A549 (cell line): Measurements from ENCODE around the gene ZKSCAN5. TPM values are rescaled to one million over a fixed set of nuclear protein-coding genes. Genes with fewer than 3 reads are reported as not detected.

Experiments
- ATAC-seq, 2 experiments: fragments of 200-7000 bp in 1 of 2; fragments of >200 bp in 1 of 2; cut with Nextera tagmentation in 1 of 2; cut with Tn5 transposase in 1 of 2; 3 replicates each; pipeline versions ENCODE4 v1.8.0 to v1.9.1; 2018 to 2020; ENCODE audit warnings: mild to moderate bottlenecking in 1 of 2, moderate library complexity in 1 of 2
- CTCF ChIA-PET: fragments of 300-600 bp; sonication (Branson Sonifier 250); formaldehyde crosslinking; extraction: SDS; loops from one replicate; lab custom pipeline; 2021; ENCODE audit warnings: antibody characterized with exemption, inconsistent platforms; lab: Yijun Ruan, JAX
- POLR2A ChIA-PET: fragments of 350-600 bp; formaldehyde crosslinking; extraction: SDS; loops from one replicate; lab custom pipeline; 2021; ENCODE audit warnings: antibody characterized with exemption, inconsistent platforms; lab: Yijun Ruan, JAX
- DNase-seq, 2 experiments: peaks; one replicate each; pipeline versions ENCODE4 v3.0.0 to v3.0.0-alpha.2; 2011 to 2016; ENCODE audit warnings: low read depth in 1 of 2, low spot score in 1 of 2
- FAIRE-seq: peaks from 2 replicates; lab custom pipeline; 2011; peaks lifted over from hg19 to GRCh38; lab: Jason Lieb, UNC
- H3K27ac ChIP-seq, 2 experiments: fragments of >200 bp; sonication (Bioruptor Twin); formaldehyde crosslinking; 3 replicates each; pipeline ENCODE4 v1.5.1; 2016 to 2017
- H3K4me1 ChIP-seq: fragments of >200 bp; sonication (Bioruptor Twin); formaldehyde crosslinking; 3 replicates; pipeline ENCODE4 v1.6.1; 2016
- H3K4me2 ChIP-seq: fragments of >200 bp; sonication (Bioruptor Twin); formaldehyde crosslinking; 3 replicates; pipeline ENCODE4 v1.6.1; 2016
- H3K4me3 ChIP-seq: fragments of >200 bp; sonication (Bioruptor Twin); formaldehyde crosslinking; 3 replicates; pipeline ENCODE4 v1.5.1; 2016
- H3K9me3 ChIP-seq: fragments of >200 bp; sonication (Bioruptor Twin); formaldehyde crosslinking; 3 replicates; pipeline ENCODE4 v1.6.1; 2016
- CBX8 ChIP-seq: fragments of 200-600 bp; sonication (generic); IDR thresholded peaks from 2 replicates; pipeline ENCODE4 v1.6.1; 2016
- CHD4 ChIP-seq: fragments of 200-600 bp; sonication (generic); IDR thresholded peaks from 2 replicates; pipeline ENCODE4 v1.6.1; 2016; ENCODE audit warnings: antibody characterized with exemption, mild to moderate bottlenecking, borderline replicate concordance
- EP300 ChIP-seq, 2 experiments: fragments of >200 bp; sonication (Bioruptor Twin); formaldehyde crosslinking; IDR thresholded peaks; 2 replicates in 1 of 2; 3 replicates in 1 of 2; pipeline ENCODE4 v1.6.1; 2016 to 2017
- ESRRA ChIP-seq: fragments of 150-350 bp; IDR thresholded peaks from 2 replicates; pipeline ENCODE4 v1.6.1; 2014; ENCODE audit warnings: mild to moderate bottlenecking, low read length, borderline replicate concordance
- HDAC2 ChIP-seq: fragments of 200-600 bp; sonication (generic); IDR thresholded peaks from 2 replicates; pipeline ENCODE4 v1.6.1; 2016
- HEYL ChIP-seq: fragments of 250-450 bp; sonication (Bioruptor Pico); IDR thresholded peaks from 2 replicates; pipeline ENCODE4 v1.8.0; 2021; ENCODE audit warnings: mild to moderate bottlenecking, moderate library complexity
- HOXA7 ChIP-seq: fragments of 250-450 bp; sonication (Bioruptor Pico); IDR thresholded peaks from 2 replicates; pipeline ENCODE4 v1.5.0; 2020; ENCODE audit warnings: mild to moderate bottlenecking, moderate library complexity
- HOXB5 ChIP-seq: fragments of 250-450 bp; sonication (Bioruptor Pico); IDR thresholded peaks from 2 replicates; pipeline ENCODE4 v1.5.0; 2020; ENCODE audit warnings: mild to moderate bottlenecking, moderate library complexity
- JUN ChIP-seq, 2 experiments: fragments of >200 bp; sonication (Bioruptor Twin); formaldehyde crosslinking; IDR thresholded peaks; 2 replicates in 1 of 2; 3 replicates in 1 of 2; pipeline ENCODE4 v1.6.1; 2016 to 2017
- KDM5A ChIP-seq: fragments of 200-600 bp; sonication (generic); IDR thresholded peaks from 2 replicates; pipeline ENCODE4 v1.6.1; 2016; ENCODE audit warnings: antibody characterized with exemption, mild to moderate bottlenecking
- NPAS2 ChIP-seq: fragments of 250-450 bp; sonication (Bioruptor Pico); IDR thresholded peaks from 2 replicates; pipeline ENCODE4 v1.8.0; 2022; ENCODE audit warnings: mild to moderate bottlenecking, moderate library complexity, borderline replicate concordance
- PHF8 ChIP-seq: fragments of 200-600 bp; sonication (generic); IDR thresholded peaks from 2 replicates; pipeline ENCODE4 v1.6.1; 2016; ENCODE audit warnings: low read depth, mild to moderate bottlenecking, antibody characterized with exemption, moderate library complexity, borderline replicate concordance
- POLR2AphosphoS2 ChIP-seq: conservative IDR thresholded peaks from 2 replicates; pipeline ENCODE4 v1.6.1; 2012; ENCODE audit warnings: low read length, improper control_type of control experiment, inconsistent platforms
- RARB ChIP-seq: fragments of 250-450 bp; sonication (Bioruptor Pico); IDR thresholded peaks from 2 replicates; pipeline ENCODE4 v1.8.0; 2021; ENCODE audit warnings: mild to moderate bottlenecking, moderate library complexity
- RCOR1 ChIP-seq: fragments of 150-350 bp; IDR thresholded peaks from 2 replicates; pipeline ENCODE4 v1.6.1; 2014; ENCODE audit warnings: antibody characterized with exemption, low read length, low read depth
- REST ChIP-seq: fragments of 200-600 bp; sonication (generic); IDR thresholded peaks from 2 replicates; pipeline ENCODE4 v1.6.1; 2016; ENCODE audit warnings: antibody characterized with exemption, mild to moderate bottlenecking, moderate library complexity
- RFX5 ChIP-seq: fragments of 450-650 bp; IDR thresholded peaks from 2 replicates; pipeline ENCODE4 v1.7.1; 2014; ENCODE audit warnings: antibody characterized with exemption, mild to moderate bottlenecking, moderate library complexity
- SMC3 ChIP-seq: fragments of >200 bp; sonication (Bioruptor Twin); formaldehyde crosslinking; IDR thresholded peaks from 3 replicates; pipeline ENCODE4 v1.6.1; 2018; ENCODE audit warnings: inconsistent platforms
- SREBF2 ChIP-seq: fragments of 450-650 bp; IDR thresholded peaks from 2 replicates; pipeline ENCODE4 v1.6.1; 2014; ENCODE audit warnings: mild to moderate bottlenecking, moderate library complexity
- ZC3H11A ChIP-seq: fragments of 450-650 bp; IDR thresholded peaks from 2 replicates; pipeline ENCODE4 v1.6.1; 2014; ENCODE audit warnings: antibody characterized with exemption, mild to moderate bottlenecking
- ZFP36 ChIP-seq: fragments of 450-650 bp; IDR thresholded peaks from 2 replicates; pipeline ENCODE4 v1.6.1; 2014; ENCODE audit warnings: borderline replicate concordance; ENCODE audit not compliant: partially characterized antibody
- WGBS: methylation state at CpG from one replicate; pipeline ENCODE4 v1.1.6; 2017; ENCODE audit errors: missing lambda C conversion rate; 5-methylcytosine and 5-hydroxymethylcytosine counted together
- polyA plus RNA-seq, 4 experiments: library from polyadenylated mRNA; depleted of rRNA in 3 of 4; stranded (reverse); fragments of >200 nt; fragmentation: RNase III in 1 of 4; extraction: RNeasy Plus Mini Kit Qiagen cat#74134 plus additional on column Dnase treatment in 1 of 4; gene quantifications; 2 replicates in 3 of 4; 3 replicates in 1 of 4; pipeline ENCODE4 v1.2.3, GENCODE V29; 2011 to 2017
- TF ChIP-seq, protein P1 (sequence below): fragments of >200 bp; sonication (Bioruptor Twin); formaldehyde crosslinking; IDR thresholded peaks from 3 replicates; pipeline ENCODE4 v1.6.1; 2016

The ZKSCAN5 gene
- polyA plus RNA-seq, 2 of the 4 experiments (the other 2 are of a cell fraction) = 8.2 to 15.7 TPM

DNA sequence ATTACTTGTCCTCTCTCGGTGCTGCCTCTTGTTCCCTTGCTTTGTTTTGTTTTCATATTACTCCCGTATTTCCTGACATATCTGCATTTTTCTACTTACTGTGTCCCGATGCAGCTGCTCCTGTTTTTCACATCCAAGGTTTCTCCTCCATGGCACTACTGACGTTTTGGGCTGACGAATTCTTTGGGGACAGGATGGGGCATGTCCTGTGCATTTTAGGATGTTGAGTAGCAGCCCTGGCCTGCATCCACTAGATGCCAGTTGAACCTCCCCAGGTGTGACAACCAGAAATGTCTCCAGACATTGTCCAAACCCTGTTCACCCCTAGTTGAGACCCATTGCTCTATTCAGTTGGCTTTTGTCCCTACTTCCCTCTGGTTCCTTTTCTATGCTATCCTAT, 19.4 kb upstream of the ZKSCAN5 start:
- CTCF ChIA-PET = interaction anchor here (0.6 kb wide), 1 partner anchor 10 kb away, joined by 3 read pairs; no protein-coding TSS in a partner anchor
- DNase-seq = no peak
- H3K4me1 ChIP-seq = no peaks in the 10 kb centered on the region
- TF ChIP-seq, protein P1, sequence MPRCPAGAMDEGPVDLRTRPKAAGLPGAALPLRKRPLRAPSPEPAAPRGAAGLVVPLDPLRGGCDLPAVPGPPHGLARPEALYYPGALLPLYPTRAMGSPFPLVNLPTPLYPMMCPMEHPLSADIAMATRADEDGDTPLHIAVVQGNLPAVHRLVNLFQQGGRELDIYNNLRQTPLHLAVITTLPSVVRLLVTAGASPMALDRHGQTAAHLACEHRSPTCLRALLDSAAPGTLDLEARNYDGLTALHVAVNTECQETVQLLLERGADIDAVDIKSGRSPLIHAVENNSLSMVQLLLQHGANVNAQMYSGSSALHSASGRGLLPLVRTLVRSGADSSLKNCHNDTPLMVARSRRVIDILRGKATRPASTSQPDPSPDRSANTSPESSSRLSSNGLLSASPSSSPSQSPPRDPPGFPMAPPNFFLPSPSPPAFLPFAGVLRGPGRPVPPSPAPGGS = no peak
- no peak for TF ChIP-seq HOXB5
- no peak for TF ChIP-seq EP300 (IDR thresholded peaks at IDR 0.05)
- no peak for TF ChIP-seq ESRRA
- no peak for TF ChIP-seq NPAS2 (CRISPR knock-in tag)
- TF ChIP-seq REST = no peak
- TF ChIP-seq RFX5 = no peak
- TF ChIP-seq HOXA7 (CRISPR knock-in tag) = no peak
- TF ChIP-seq SMC3 = no peak
- TF ChIP-seq ZFP36 = no peak
- TF ChIP-seq RCOR1 = no peak
- TF ChIP-seq RARB (CRISPR knock-in tag) = no peak
- TF ChIP-seq CHD4 = no peak
- no peak for TF ChIP-seq ZC3H11A
- WGBS = 89% methylated on average over 5 of the region's 5 CpGs
- POLR2A ChIA-PET = no interaction called here
- H3K4me3 ChIP-seq = no peak overlapping the region
- no peak for FAIRE-seq
- H3K4me2 ChIP-seq = no peak overlapping the region
- no peak overlapping the region for H3K27ac ChIP-seq
- no peak for ATAC-seq
- peaks cover 36% of the 10 kb centered on the region for H3K9me3 ChIP-seq

DNA sequence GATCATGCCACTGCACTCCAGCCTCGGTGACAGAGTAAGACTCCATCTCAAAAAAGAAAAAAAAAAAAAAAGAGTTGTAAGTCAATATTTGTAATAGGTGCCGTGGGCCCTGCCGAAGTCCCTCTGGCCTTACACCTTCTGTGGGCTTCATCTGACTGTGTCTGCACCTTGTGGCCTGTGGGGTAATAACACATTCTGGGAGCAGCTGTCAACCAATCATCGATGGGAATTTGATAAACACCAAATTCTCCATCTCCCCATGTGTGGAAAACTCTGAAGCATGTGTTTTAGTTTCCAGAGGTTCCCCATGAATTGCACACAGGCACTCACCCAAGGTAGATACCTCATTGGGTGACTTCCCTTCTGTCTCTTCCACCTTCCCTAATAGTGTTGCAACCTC, 15.2 kb upstream of the ZKSCAN5 start:
- 85% methylated on average over 4 of the region's 4 CpGs for WGBS
- Histone ChIP-seq H3K9me3 (peaks cover 77% of the 10 kb centered on the region), H3K4me2 (no peak overlapping the region), H3K4me1 (no peaks in the 10 kb centered on the region), H3K4me3 (no peak overlapping the region), H3K27ac (no peak overlapping the region)
- ChIA-PET CTCF (no interaction called here), POLR2A (interaction anchor here (1.3 kb wide), 1 partner anchor 11 kb away, joined by 4 read pairs; the partner anchor contains the start of gene ZNF394)
- DNase-seq = no peak
- no peak for FAIRE-seq
- ATAC-seq = peak in 1 of 2 experiments; percentile 32; a peak in 1 of 6 replicates
- no peak for TF ChIP-seq RCOR1
- no peak for TF ChIP-seq SREBF2
- TF ChIP-seq KDM5A = no peak
- TF ChIP-seq CBX8 = no peak
- no peak for TF ChIP-seq POLR2AphosphoS2
- TF ChIP-seq HDAC2 = no peak
- no peak for TF ChIP-seq ZFP36
- TF ChIP-seq REST = no peak
- TF ChIP-seq HEYL (CRISPR knock-in tag) = no peak
- TF ChIP-seq EP300 (IDR thresholded peaks at IDR 0.05) = no peak
- TF ChIP-seq PHF8 = no peak
- TF ChIP-seq JUN (IDR thresholded peaks at IDR 0.05) = no peak
- no peak for TF ChIP-seq CHD4
- no peak for TF ChIP-seq RARB (CRISPR knock-in tag)
